Urothelium cell line (cell line): Measurements from ENCODE around the gene MT1X.
"Not testable (repeated sequence)": the region's sequence is repeated elsewhere in the genome, so short reads cannot be mapped to it uniquely, and the experiment has no call there.

Experiments used
- DNase-seq: peaks from one replicate; pipeline ENCODE4 v3.0.0; 2011; ENCODE audit warnings: low spot score, mixed read lengths
- FAIRE-seq: peaks from 2 replicates; lab custom pipeline; 2011; peaks lifted over from hg19 to GRCh38; lab: Jason Lieb, UNC

Gene MT1X

DNA sequence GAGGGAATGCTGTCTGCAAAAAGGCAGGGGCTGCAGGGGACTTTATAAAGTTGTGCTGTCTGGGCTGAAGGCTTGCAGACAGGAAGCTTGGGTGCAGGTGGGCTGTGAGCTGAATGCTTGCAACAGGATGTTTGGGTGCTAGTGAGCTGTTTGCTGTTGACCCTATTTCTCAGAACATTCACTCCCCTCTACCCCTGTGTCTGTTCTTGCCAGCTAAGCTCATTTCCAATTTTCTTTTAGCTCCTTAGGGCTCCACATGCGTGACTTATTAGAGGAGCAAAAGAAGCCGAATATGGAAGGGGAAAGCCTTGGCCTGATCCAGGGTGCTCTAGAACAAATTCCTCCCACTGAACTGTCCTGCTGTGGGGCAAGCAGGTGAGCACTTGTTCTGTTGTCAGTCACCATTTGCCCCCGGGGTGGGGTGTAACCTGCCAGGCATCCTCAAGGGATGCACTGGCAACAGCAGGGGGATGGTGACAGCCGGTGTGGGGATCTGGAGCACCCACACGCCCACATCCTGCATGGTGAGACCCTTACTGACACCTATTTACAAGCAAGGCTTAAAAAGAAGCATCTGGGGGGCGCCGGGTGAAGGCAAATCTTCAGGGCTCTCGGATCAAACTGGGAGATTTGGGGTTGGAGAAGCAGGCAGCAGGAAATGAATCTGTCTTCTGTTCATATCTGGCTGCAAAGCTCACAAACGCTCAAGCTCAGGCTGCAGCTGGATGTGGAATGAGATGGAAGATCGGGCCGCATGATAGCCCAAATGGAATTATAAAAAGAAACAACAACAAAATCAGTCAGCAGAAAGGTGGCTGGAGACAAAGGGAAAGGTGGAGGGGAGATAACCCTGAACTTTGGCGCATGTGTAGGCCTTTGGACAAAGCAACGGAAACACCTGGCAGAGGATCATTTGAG is 26.5 kb downstream of the MT1X start:
- DNase-seq (no peak), FAIRE-seq (no peak)

DNA sequence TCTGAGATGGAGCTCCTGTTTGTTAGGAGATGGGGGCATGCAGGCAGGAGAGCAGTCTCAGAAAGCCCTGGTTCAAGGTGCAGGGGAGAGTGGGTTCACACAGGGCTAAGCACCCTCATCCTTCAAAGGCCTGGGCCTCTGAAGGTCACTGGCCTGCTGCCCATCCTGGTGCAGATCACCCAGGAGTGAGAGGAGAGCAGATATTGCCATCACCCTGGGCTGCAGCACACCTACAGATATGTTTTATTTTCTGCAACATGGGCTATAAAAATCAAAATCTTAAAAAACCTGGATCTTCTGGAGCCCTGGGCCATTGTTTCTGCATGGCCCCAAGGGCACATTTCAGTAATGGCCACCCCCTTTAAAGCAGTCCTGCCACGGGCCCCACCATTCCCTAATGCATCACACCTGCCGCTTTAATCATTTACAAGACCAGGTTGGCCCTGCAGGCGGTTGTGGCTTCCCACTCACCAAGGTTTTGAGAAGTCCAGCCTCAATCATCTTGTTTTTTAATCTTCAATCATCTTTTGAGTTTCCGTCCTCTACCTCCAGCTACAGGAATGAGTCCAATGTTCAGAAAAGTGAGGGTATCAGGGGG is 27.3 kb downstream of the MT1X start:
- FAIRE-seq (no peak), DNase-seq (no peak)

DNA sequence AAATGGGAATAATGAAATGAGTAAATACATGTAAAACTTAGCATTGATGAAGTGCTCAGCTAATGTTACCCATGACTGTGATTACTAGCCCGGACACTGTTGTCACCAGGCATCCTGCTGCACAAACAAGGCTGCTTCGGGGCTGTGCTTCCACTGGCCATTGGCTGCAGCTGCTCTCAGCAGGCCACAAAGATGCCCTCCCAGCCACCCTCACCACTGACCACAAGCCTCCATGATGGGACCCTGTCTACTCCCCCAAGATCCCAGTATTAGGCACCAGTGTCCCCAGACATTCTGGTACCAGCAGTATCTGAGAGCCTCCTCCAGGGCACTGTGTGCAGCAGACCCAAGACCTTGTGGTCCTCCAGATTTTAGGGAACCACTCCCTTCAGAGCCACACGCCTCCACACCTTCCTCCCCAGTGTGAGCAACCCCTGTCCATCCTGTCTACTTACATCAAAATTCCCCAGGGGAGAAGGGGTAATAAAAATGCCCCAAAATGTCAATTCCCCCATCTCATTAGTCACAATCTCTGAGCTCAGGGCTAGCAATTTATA is 28.0 kb downstream of the MT1X start:
- DNase-seq = no peak
- FAIRE-seq = no peak

DNA sequence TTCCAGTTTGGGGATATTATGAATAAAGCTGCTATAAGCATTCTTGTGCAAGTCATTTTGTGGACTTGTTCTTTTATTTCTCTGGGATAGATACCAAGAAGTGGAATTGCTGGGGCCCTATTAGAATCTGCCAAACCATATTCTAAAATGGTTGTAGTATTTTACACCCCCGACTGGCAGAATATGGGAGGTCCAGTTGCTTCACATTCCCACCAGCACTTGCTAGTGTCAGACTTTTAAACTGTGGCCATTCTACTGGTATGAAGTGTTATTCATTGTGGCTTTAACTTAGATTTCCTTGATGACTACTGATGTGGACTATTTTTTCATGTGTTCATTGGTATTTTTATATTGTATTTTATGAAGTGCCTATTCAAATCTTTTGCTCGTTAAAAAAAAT is 29.6 kb downstream of the MT1X start:
- no peak for DNase-seq
- FAIRE-seq = no peak

DNA sequence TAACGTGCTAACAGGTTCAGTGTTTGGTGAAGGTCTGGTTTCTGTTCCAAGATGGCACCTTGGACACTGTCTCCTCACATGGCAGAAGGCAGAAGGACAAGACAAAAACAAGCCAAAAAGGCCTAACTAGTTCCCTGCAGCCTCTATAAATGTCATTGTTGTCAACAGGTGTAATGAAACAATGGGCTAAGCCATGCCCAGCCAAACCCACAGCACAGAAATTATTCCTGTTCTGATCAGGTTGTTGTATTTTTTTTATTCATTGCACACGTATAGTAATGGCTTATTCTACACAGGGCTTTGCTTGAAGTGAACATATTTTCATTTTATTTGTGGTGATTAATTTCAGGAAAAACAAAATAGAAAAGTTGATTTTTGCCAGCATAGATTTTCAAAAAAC is 31.5 kb downstream of the MT1X start:
- no peak for FAIRE-seq
- DNase-seq = no peak

DNA sequence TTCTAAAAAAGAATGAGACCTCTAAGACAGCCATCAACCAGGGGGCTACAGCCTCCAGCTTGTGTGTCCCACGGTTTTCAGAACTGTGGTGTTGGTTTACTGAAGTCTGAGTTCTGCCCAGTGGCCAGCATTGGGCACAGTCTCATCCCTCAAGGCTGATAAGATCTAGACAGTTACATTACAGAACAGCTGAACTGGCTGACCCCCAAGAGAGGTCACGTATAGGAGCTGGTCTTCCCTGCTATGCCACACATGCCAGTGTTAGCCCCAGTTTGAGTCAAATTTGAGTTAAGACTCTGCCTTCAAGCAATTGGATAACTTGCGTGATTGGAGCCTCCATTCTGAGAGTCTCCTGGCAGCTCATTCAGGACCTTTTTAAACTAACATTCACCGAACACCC is 32.9 kb downstream of the MT1X start:
- no peak for FAIRE-seq

DNA sequence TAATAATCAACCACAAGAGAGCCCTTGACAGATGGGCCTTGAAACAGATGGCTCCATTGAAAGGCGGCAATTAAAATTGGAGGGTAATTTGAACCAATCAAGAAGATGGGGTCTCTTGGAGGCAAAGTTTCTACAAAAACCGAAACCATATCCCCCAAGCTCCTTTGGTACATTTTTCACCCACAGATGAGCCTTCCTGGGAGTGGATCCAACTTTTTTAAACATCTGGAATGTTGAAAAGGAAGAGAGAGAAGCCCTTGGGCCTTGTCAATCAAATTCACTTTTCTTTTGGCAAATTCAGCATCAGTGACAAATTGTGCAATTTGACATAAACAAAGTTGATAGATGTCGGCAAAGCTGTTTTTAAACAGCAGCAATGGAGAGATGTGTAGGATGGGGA is 34.5 kb downstream of the MT1X start:
- FAIRE-seq = no peak

More for the DNA sequence above, 32.9 kb downstream of the MT1X start:
- DNase-seq = no peak

DNA sequence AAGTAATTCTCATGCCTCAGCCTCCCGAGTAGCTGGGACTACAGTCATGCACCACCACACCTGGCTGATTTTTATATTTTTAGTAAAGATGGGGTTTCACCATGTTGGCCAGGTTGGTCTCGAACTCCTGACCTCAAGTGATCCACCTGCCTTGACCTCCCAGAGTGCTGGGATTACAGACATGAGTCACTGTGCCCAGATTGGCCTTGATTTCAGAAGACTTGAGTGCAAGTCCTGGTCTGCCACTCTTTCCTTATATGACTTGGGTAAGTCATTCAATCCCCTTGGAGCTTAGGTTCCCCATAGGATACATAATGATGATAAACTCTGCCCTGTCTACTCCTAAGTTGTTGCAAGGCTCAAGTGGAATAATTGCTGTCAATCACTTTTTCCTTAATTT is 35.3 kb downstream of the MT1X start:
- FAIRE-seq = not testable (repeated sequence)

More for the DNA sequence above, 34.5 kb downstream of the MT1X start:
- no peak for DNase-seq

DNA sequence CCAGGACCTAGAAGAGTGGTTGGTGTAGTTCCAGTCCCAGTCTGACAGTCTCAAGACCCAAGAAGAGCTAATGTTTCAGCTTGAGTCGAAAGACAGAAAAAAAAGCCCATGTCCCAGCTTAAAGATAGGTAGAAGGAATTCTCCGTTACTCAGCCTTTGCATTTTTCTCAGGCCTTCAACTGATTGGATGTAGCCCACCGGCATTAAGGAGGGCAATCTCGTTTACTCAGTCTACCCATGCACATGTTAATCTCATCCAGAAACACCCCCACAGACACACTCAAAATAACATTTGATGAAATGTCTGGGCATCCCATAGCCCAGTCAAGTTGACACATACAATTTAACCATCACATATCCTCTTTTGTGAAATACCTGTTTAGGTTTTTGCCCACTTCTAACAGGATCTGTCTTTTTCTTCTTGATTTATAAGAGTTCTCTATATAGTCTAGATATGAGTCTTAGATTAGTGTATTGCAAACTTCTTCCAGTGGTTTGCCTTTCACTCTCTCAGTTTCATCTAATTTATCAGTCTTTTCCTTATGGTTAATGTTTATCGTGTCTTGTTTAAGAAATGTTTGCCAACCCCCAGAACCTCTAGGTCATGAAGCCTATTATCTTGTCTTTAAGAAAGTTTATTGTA is 40.1 kb downstream of the MT1X start:
- DNase-seq (no peak), FAIRE-seq (no peak)

More for the DNA sequence above, 35.3 kb downstream of the MT1X start:
- DNase-seq = not testable (repeated sequence)

DNA sequence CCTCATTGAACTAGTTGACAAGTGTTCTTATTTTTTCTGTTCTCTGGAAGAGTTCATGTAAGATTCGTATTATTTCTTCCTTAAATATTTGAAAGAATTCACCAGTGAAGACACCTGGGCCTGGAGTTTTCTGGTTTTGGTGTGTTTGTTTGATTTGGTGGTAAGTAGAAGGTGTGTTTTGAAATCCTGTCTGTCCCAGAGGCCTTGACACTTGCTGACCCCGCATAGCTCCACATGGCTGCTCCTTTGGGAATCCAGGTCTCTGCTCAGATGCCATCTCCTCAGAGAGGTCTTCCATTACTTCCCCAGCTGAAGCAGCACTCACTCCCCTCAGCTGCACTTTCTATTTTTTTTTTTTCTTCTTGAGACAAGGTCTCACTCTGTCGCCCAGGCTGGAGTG is 41.9 kb downstream of the MT1X start:
- FAIRE-seq (no peak), DNase-seq (no peak)

DNA sequence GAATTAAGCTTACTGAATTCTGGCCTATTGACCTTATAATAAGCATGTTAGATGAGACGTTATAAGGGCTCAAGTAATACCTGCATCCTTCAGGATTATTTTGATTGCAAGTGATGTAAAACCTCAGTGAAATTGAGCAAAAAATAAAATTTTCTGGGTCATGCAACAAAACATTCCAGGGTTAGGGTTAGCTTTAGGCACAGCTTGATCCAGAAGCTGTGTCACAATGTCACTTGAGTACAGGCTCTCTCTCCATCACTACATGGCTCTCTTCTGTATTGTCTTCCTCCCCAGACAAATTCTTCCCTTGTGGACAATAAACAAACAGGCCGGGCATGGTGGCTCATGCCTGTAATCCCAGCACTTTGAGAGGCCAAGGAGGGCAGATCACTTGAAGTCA is 44.0 kb downstream of the MT1X start:
- FAIRE-seq (no peak), DNase-seq (no peak)

DNA sequence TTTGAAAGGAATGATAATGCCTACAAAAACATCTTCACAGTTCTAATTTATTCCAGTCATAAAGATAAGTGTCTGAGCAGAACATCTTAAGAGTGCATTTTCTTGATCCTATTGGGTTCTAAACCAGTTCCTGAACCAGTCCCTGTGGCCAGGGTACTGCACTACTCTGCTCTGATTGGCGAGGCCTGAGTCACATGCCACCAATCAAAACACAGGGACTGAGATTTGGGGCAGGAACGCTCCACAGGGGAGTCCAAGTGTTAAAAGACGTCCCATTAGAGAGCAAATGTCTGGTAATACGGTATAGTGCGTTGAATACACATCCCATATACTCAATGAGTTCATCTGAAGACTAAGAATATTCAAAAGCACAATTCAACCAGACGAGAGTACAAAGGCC is 44.7 kb downstream of the MT1X start:
- no peak for FAIRE-seq
- no peak for DNase-seq

DNA sequence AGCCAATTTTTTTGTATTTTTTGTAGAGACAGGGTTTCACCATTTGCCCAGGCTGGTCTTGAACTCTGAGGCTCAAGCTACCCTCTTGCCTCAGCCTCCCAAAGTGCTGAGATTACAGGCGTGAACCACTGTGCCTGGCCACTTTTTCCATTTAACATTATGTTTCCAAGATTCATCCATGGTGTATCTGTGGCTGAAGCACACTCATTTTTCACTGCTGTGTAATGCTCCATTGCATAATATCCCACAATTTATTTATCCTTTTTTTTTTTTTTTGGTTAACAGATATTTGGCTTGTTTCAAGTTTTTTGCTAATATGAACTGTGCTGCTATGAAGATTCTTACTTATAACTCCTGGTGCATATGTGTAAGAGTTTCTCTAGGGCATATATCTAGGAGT is 45.8 kb downstream of the MT1X start:
- DNase-seq (no peak), FAIRE-seq (no peak)

DNA sequence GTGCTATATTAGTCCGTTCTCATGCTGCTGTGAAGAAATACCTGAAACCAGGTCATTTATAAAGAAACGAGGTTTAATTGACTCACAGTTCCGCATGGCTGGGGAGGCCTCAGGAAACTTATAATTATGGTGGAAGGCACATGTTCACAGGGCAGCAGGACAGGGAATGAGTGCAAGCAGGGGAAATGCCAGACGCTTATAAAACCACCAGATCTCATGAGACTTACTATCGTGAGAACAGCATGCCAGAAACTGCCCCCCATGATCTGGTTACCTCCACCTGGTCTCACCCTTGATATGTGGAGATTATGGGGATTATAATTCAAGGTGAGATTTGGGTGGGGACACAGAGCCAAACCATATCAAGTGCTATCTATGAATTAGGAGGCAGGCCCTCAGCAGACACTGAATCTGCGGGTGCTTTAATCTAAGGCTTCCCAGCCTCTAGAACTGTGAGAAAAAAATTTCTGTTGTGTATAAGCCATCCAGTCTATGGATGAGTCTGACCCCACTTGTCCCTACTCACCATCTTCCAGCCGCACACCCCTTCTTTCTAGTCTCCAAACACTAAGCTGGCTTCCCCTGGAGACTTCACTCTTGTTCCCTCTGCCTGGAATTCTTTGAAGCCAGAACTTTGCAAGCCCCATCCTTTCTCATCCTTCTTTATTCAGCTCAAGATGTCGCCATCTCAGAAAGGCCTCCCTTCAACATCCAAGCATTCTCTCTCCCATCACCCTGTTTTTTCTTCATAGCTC is 46.9 kb downstream of the MT1X start:
- no peak for DNase-seq
- no peak for FAIRE-seq

DNA sequence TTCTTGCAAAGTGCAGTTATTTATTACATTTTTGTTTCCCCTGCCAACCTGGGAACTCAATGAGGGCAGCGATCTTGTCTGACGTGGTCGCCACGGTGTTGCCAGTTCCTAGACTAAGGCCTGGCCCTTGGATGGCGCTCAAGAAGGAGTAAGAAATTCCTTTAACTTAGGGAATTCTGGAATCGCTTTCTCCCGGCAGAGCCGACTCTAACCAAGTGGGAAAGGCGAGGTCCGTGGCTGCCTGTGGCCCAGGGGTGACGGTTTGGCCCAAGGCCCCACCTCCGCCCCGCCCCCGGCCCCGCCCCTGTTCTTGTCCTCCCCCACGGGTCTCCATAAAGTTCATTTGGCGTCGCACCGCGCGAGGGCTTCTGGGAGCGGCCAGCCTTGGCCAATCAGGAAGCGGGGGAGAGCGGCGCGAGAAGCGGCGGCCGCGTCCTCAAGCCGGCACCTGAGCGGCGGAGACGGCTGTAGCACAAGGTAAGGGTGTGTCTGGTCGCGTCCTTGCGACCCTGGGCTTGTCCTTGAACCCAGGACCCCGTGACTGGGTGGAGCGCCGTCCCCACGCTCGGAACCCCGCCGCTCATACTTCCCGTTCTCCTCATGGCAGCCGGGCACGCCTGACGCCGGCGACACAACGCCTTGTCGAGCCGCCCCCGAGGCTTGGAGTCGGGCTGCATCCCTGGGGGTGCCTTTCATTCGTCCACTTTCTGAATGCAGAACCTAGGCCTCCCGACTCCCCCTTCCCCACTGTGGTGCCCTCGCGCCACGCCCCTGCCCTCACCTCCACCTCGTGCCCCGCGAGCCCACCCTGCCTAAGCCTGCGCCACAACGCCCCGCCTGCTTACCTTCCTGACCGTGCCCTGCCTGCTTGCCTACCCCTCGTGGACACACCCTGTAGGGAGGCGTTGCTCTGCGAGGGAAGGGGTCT is 47.7 kb downstream of the MT1X start, which contains the start of gene NUP93:
Gene NUP93, plus strand, starts transcription at position 395 of the 928 bp plus-strand sequence. CDS start 18,119 bp downstream, outside the sequence.
- DNase-seq = peak; percentile 97
- no peak for FAIRE-seq

DNA sequence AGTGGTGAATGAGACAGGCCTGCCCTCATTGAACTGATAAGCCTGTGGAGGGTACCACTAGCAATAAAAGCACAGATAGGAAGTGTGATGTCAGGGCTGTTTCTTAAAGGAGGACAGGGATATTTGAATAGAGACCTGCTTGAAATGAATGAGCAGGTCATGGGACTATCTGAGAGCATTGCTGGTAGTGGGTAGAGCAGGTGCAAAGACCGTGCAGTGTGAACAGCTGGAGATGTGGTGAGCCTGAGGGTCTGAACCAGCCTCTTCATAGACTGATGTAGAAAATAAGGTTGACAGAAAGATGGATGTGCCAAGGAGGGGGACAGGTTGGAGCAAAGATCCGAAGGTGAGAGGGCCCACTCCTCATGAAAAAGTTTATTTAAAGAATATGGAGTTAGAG is 50.1 kb downstream of the MT1X start:
- DNase-seq (no peak), FAIRE-seq (no peak)

DNA sequence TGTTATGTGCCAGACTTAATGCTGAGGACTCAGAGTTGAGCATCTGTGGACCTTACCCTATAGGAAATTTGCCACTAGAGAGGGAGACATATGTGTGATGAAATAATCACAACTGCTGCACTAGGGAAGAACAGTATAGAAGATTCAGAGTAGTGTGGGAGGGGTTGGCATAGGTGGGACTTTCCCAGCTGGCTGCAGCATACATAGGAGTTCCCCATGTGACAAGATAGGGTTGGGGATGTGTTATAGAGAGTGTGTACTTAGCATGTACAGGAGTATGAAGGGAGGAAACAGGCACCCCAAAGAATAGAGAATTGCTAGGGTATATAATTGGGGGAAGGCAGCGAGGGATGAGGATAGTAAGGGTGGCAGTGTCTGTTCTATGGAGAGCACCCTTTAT is 50.6 kb downstream of the MT1X start:
- no peak for FAIRE-seq
- DNase-seq = no peak
